ENCODE results near the gene CPNE2.

- no peak for TF ChIP-seq POLR2AphosphoS5 (IDR thresholded peaks at IDR 0.05; ENCODE audit: low read depth, low read length)
- no peak for TF ChIP-seq ATF3 (IDR thresholded peaks at IDR 0.05; ENCODE audit: insufficient read depth, low read depth, low read length)
- TF ChIP-seq SP4 (IDR thresholded peaks at IDR 0.05; ENCODE audit: low read length): no peak
- TF ChIP-seq CTCF (IDR thresholded peaks at IDR 0.05; ENCODE audit: control extremely low read depth in 1 of 3, insufficient read depth in 1 of 3, low read depth in 1 of 3, low read length in 3 of 3): no peak
- no peak for TF ChIP-seq YY1 (IDR thresholded peaks at IDR 0.05; ENCODE audit: low read depth, low read length)
- no peak for TF ChIP-seq CHD2 (IDR thresholded peaks at IDR 0.05; ENCODE audit: low read length)
These were observed 65.2 kb downstream of the CPNE2 start for GRCh38 chr16:57157533-57157932.
